ENCODE data around the gene TGFB2. TPM values are rescaled to one million over a fixed set of nuclear protein-coding genes. Genes with fewer than 3 reads are reported as not detected.

TGFB2 gene
- total RNA-seq, 1 experiment from 2014 or later: 1.2 TPM

DNA sequence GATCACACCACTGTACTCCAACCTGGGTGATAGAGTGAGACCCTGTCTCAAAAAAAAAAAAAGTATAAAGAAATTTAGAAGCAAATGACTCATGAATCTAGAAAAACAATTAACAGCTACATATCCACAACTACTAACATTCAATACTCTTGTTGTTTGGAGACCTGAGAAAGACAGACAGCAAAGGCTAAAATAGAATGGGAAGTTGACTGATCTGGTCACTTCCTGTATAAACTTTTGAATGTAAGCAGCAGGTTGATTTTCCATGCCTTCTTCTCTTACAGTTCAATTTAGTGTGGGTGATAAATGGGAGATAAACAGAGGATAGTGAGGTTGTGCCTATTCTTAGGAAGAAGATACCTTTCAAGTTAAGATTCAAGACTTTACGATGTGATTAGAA, 85.2 kb downstream of the TGFB2 start:
- ChIA-PET CTCF (no interaction called here), POLR2A (ENCODE audit: low non-redundant PET) (no interaction called here)
- peaks cover 24% of the 10 kb centered on the region for H3K4me1 ChIP-seq (ENCODE audit: insufficient read depth, low read length, poor library complexity, severe bottlenecking)
- H3K9me3 ChIP-seq (ENCODE audit: low read depth, low read length, poor library complexity, severe bottlenecking): no peaks in the 10 kb centered on the region
- DNase-seq (ENCODE audit: low spot score): no peak
- no peaks in the 10 kb centered on the region for H3K36me3 ChIP-seq (ENCODE audit: insufficient read depth, low read length, poor library complexity, severe bottlenecking)
- intact Hi-C loops (cut with micrococcal nuclease; ENCODE audit: unreplicated experiment): no loop called here
- peak overlapping the region; percentile 54 for H3K27ac ChIP-seq (ENCODE audit: low read depth, low read length, poor library complexity, severe bottlenecking)
- no TSS peak for BruUV-seq (replicated peaks)
- TF ChIP-seq, protein P1, sequence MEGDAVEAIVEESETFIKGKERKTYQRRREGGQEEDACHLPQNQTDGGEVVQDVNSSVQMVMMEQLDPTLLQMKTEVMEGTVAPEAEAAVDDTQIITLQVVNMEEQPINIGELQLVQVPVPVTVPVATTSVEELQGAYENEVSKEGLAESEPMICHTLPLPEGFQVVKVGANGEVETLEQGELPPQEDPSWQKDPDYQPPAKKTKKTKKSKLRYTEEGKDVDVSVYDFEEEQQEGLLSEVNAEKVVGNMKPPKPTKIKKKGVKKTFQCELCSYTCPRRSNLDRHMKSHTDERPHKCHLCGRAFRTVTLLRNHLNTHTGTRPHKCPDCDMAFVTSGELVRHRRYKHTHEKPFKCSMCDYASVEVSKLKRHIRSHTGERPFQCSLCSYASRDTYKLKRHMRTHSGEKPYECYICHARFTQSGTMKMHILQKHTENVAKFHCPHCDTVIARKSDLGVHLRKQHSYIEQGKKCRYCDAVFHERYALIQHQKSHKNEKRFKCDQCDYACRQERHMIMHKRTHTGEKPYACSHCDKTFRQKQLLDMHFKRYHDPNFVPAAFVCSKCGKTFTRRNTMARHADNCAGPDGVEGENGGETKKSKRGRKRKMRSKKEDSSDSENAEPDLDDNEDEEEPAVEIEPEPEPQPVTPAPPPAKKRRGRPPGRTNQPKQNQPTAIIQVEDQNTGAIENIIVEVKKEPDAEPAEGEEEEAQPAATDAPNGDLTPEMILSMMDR (conservative IDR thresholded peaks at IDR 0.05; ENCODE audit: low read depth, low read length): no peak
- TF ChIP-seq EZH2 (IDR thresholded peaks at IDR 0.05; ENCODE audit: borderline replicate concordance, low read depth, low read length, poor library complexity, severe bottlenecking): no peak
- no peak overlapping the region for H3K4me3 ChIP-seq (ENCODE audit: low read depth, low read length, poor library complexity, severe bottlenecking)
- no peaks in the 10 kb centered on the region for H3K27me3 ChIP-seq (replicated peaks; ENCODE audit: insufficient read depth, low read depth, low read length, poor library complexity)

GRCh38 chr1:218430822-218431221, 85.7 kb downstream of the TGFB2 start:
- POLR2A ChIA-PET (ENCODE audit: low non-redundant PET): no interaction called here
- no TSS peak for BruUV-seq (replicated peaks)
- DNase-seq (ENCODE audit: low spot score): peak; percentile 68
- Histone ChIP-seq H3K27ac (ENCODE audit: low read depth, low read length, poor library complexity, severe bottlenecking) (peak overlapping the region; percentile 54), H3K9me3 (ENCODE audit: low read depth, low read length, poor library complexity, severe bottlenecking) (no peaks in the 10 kb centered on the region), H3K36me3 (ENCODE audit: insufficient read depth, low read length, poor library complexity, severe bottlenecking) (no peaks in the 10 kb centered on the region), H3K4me3 (ENCODE audit: low read depth, low read length, poor library complexity, severe bottlenecking) (no peak overlapping the region), H3K27me3 (replicated peaks; ENCODE audit: insufficient read depth, low read depth, low read length, poor library complexity) (no peaks in the 10 kb centered on the region), H3K4me1 (ENCODE audit: insufficient read depth, low read length, poor library complexity, severe bottlenecking) (peaks cover 24% of the 10 kb centered on the region)
- no peak for TF ChIP-seq EZH2 (IDR thresholded peaks at IDR 0.05; ENCODE audit: borderline replicate concordance, low read depth, low read length, poor library complexity, severe bottlenecking)
- TF ChIP-seq, protein P1 (conservative IDR thresholded peaks at IDR 0.05; ENCODE audit: low read depth, low read length): no peak
- intact Hi-C loops (cut with micrococcal nuclease; ENCODE audit: unreplicated experiment): no loop called here
- CTCF ChIA-PET: no interaction called here

DNA sequence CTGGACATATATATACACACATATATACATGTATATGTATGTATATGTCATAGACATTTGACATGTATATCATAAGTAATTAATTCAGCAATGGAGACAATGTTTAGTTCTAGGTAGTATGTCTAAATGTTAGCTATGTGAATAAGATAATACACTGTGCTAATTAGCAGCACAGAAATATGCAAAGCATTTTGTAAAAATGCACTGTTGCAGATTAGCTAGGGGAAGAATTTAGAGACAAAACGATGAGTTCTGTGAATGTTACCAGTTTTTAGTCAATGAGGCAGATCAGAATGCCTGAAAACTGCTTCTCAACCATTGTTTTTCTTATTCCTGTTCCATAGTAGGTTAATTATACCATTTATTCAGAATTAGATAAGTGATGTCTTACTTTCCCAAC, 86.3 kb downstream of the TGFB2 start:
- H3K36me3 ChIP-seq (ENCODE audit: insufficient read depth, low read length, poor library complexity, severe bottlenecking): no peaks in the 10 kb centered on the region
- CTCF ChIA-PET: no interaction called here
- BruUV-seq (replicated peaks): no TSS peak
- intact Hi-C loops (cut with micrococcal nuclease; ENCODE audit: unreplicated experiment): no loop called here
- H3K4me3 ChIP-seq (ENCODE audit: low read depth, low read length, poor library complexity, severe bottlenecking): no peak overlapping the region
- H3K4me1 ChIP-seq (ENCODE audit: insufficient read depth, low read length, poor library complexity, severe bottlenecking): peaks cover 19% of the 10 kb centered on the region
- no peak for DNase-seq (ENCODE audit: low spot score)
- H3K27me3 ChIP-seq (replicated peaks; ENCODE audit: insufficient read depth, low read depth, low read length, poor library complexity): no peaks in the 10 kb centered on the region
- H3K27ac ChIP-seq (ENCODE audit: low read depth, low read length, poor library complexity, severe bottlenecking): peak overlapping the region; percentile 54
- POLR2A ChIA-PET (ENCODE audit: low non-redundant PET): no interaction called here
- TF ChIP-seq EZH2 (IDR thresholded peaks at IDR 0.05; ENCODE audit: borderline replicate concordance, low read depth, low read length, poor library complexity, severe bottlenecking): no peak
- TF ChIP-seq, protein P1 (conservative IDR thresholded peaks at IDR 0.05; ENCODE audit: low read depth, low read length): no peak
- H3K9me3 ChIP-seq (ENCODE audit: low read depth, low read length, poor library complexity, severe bottlenecking): no peaks in the 10 kb centered on the region

All from A673 (cell line).